HPDE6-E6E7 (cell line): Measurements from ENCODE around the gene VENTX.

Experiments used
- DNase-seq: peaks from one replicate; pipeline ENCODE4 v3.0.0; 2011; ENCODE audit warnings: missing footprints; ENCODE audit errors: extremely low spot score

The VENTX gene

DNA sequence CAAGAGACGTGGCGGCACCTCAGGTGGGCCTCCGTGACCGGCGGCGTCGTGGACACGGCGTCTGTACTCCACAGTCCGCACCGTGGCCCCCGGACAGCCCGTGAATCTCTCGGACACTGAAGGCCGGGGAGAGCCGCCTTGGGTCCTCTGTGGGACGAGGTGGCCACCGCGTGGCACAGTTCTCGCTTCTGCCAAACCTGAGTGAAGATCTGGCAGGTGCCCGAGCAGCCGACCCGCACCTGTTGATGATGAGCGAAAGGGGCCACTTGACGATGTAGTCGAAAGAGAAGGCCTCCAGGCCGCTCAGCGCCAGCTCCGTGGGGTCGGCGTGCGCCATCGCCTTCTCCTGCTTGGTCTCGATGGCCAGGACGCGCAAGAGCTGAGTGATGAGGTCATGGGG lies 47.6 kb downstream of the VENTX start:
- DNase-seq, result no peak

DNA sequence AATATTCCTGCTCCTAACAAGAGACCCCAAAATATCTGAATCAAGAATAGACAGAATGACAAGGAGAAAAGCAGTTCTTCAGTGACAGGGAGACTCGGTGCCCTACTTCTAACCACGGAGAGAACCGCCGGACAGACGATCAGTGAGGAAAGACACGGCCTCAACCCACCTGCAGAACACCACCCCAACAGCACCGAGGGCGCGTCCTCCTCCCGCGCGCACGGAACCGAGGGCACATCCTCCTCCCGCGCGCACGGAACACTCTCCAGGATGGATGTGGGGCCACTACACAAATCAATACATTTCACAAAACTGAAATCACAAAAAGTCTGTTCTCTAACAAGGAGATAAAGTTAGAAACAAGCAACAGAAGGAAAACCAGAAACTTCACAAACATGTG lies 48.7 kb downstream of the VENTX start:
- no peak for DNase-seq

- no peak for DNase-seq
Observed at GRCh38 chr10:133287832-133288500, 50.3 kb downstream of the VENTX start.

- no peak for DNase-seq
Observed at GRCh38 chr10:133289761-133290160, 52.1 kb downstream of the VENTX start.
